ENCODE data around the gene PLSCR4. TPM values are rescaled to one million over a fixed set of nuclear protein-coding genes. Genes with fewer than 3 reads are reported as not detected.

PLSCR4 gene
- total RNA-seq, 1 donor = 46.3 TPM

DNA sequence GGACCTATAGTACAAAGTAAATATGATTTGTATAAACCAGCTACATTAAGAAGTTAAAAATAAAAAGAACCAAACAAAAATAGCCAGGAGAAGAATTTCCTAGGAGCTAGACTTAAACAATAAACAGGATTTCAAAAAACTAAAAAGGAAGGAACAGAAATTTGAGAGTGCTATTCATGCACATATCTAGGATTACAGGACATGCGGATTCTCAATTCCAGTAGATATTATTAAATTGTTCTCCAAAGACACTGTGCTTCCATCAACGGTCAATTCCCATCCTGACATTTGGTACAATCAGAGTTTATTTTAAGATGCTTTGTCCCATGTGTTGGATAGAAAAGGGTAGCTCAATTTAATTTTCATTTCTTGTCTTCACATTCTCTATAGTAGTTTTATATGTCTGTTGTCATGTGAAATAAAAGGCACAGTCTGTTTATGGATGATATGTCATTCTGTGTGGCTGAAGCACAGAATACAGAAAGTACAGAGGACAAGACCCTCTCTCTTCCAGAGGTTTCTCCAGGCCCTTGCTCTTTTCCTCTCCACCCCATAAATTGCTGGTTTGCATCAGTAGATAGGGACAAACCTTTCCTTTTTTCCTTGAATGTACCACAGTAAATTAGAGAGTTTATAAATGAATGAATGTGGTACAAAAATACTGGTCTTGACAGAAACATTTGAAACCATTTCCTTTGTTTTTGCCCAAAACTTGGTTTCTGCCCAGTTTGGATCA lies 93.4 kb downstream of the PLSCR4 start:
- no peak for TF ChIP-seq CTCF (IDR thresholded peaks at IDR 0.05; ENCODE audit: insufficient read depth, low read length)
- no peak for DNase-seq (ENCODE audit: low read depth)
- peak overlapping the region; percentile 43 for H3K4me3 ChIP-seq (ENCODE audit: low read depth, low read length)

DNA sequence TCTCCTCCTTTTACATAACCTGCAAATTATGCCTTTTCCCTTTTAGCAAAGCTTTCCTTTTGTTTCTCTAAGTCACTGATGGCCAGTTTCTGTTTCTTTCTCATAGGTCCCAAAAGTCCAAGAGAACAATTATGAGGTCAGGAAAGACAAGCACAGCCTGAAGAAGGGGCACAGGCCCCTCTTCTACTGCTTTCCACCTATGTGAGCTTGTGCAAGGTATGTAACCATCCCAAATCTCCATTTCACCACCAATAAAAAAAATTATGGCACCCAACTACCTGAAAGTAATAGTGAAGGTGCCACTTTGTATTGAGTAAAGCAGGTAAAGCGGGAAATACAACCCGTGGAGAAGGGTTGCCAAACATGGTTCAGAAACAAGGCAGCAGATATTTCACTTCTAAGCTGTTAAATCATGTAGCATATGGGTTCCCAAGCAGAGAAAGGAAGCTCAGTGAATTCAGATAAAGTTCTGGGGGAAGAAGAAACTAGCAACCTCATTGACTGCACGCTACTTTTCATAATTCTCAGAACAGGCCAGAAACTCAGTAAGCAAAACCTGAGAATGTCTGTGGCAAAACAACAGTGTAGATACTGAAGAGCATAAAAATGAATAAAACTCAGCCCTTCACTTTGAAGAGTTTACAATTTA lies 94.1 kb downstream of the PLSCR4 start:
- TF ChIP-seq CTCF (IDR thresholded peaks at IDR 0.05; ENCODE audit: insufficient read depth, low read length) = no peak
- peak; percentile 28 for DNase-seq (ENCODE audit: low read depth)
- H3K4me3 ChIP-seq (ENCODE audit: low read depth, low read length) = peak overlapping the region; percentile 54

DNA sequence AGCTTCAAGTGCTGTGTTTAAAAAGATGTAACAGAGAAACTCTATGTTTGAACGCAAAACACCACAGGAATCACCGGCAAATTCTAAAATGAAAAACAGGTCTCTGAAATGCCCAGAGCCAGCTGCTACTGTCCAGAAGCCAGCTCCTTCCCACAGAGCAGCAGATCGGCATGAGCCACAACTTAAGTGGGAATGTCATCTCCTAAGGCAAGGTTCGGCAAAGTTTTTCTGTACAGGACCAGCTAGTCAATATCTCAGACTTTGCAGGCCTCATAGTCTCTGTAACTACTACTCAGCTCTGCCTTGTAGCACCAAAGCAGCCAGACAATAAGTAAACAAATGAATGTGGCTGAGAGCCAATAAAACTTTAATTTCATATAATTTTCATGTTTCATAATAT lies 94.8 kb downstream of the PLSCR4 start:
- DNase-seq (ENCODE audit: low read depth) = peak; percentile 62
- peak overlapping the region; percentile 54 for H3K4me3 ChIP-seq (ENCODE audit: low read depth, low read length)
- TF ChIP-seq CTCF (IDR thresholded peaks at IDR 0.05; ENCODE audit: insufficient read depth, low read length) = no peak

- no peak for DNase-seq (ENCODE audit: low read depth)
- no peak for TF ChIP-seq CTCF (IDR thresholded peaks at IDR 0.05; ENCODE audit: insufficient read depth, low read length)
- no peak overlapping the region for H3K4me3 ChIP-seq (ENCODE audit: low read depth, low read length)
These were observed 95.9 kb downstream of the PLSCR4 start for GRCh38 chr3:146154995-146155394.

DNA sequence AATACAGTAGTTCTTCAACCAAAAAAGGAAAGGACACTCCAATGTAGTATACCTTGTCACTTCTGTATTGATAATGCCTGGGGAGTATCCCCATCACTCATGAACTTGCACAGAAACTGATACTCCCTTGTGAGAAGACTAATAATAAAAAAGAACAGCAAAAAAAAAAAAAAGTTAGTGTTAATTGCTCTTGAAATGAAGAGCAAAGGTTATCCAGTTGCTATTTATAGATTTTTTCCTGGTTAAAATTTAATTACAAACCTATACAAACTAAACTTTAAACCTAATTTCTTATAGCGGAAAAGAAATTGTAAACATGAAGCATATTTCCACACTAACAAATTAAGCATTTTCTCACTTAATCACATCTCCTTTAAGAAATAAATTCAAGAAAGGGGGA lies 96.6 kb downstream of the PLSCR4 start:
- DNase-seq (ENCODE audit: low read depth) = no peak
- TF ChIP-seq CTCF (IDR thresholded peaks at IDR 0.05; ENCODE audit: insufficient read depth, low read length) = no peak
- H3K4me3 ChIP-seq (ENCODE audit: low read depth, low read length) = no peak overlapping the region

DNA sequence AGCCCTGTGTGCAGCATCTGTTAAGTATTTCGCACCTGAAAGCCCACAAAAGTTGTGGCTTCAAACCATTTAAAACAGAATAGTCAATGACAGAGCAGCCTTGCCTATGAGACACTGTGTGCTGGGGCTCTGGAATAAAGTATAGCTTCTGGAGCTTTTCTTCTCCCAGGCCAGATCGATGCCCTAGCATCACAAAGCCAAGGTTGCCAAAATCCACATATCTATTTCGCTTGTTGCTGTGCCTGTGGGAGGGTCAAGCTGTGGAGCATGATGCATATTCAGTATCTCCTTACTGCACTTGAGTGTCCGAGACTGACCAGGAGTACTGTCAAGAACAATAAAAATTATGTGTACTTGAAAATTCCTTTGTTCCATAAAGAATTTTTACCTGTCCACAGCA lies 97.5 kb downstream of the PLSCR4 start:
- no peak overlapping the region for H3K4me3 ChIP-seq (ENCODE audit: low read depth, low read length)
- no peak for TF ChIP-seq CTCF (IDR thresholded peaks at IDR 0.05; ENCODE audit: insufficient read depth, low read length)
- DNase-seq (ENCODE audit: low read depth) = no peak

All from fibroblast of the aortic adventitia (primary cell).